ENCODE data around the gene CD59.

DNA sequence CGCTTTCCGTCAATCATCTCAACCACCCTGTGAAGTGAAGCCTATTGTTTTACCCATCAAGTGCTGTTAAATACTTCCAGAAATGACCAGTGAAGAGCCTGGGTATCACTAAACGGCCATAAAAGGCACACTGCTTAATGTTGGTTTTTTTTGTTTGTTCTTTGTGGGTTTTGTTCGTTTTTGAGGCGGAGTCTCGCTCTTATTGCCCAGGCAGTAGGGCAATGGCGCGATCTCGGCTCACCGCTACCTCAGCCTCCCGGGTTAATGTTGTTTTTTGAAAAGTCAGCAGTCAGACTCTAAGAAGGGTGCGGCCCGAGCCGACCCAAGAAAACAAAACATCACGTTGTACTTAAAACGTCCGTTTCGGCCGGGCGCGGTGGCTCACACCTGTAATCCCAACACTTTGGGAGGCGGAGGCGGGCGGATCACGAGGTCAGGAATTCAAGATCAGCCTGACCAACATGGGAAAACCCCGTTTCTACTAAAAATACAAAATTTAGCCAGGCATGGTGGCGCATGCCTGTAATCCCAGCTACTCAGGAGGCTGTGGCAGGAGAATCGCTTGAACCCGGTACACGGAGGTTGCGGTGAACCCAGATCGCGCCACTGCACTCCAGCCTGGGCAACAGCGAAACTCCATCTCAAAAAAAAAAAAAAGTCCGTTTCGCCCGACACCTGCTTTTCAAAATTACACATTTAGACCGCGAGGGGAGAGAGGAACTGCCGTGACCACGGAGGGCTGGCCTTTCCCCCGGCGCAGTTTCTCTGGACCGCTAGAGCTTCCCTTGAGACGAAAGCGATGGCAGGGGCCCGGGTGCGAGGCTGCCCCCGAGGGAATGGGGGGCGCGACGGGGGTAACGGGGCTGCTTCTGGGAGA is 714 bp downstream of the CD59 start:
- TF ChIP-seq POLR2AphosphoS5 (IDR thresholded peaks at IDR 0.05) (no peak), POLR2A (IDR thresholded peaks at IDR 0.05) (no peak)
- TF ChIP-seq, protein P1, sequence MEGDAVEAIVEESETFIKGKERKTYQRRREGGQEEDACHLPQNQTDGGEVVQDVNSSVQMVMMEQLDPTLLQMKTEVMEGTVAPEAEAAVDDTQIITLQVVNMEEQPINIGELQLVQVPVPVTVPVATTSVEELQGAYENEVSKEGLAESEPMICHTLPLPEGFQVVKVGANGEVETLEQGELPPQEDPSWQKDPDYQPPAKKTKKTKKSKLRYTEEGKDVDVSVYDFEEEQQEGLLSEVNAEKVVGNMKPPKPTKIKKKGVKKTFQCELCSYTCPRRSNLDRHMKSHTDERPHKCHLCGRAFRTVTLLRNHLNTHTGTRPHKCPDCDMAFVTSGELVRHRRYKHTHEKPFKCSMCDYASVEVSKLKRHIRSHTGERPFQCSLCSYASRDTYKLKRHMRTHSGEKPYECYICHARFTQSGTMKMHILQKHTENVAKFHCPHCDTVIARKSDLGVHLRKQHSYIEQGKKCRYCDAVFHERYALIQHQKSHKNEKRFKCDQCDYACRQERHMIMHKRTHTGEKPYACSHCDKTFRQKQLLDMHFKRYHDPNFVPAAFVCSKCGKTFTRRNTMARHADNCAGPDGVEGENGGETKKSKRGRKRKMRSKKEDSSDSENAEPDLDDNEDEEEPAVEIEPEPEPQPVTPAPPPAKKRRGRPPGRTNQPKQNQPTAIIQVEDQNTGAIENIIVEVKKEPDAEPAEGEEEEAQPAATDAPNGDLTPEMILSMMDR (IDR thresholded peaks at IDR 0.05): peak in 1 of 3 donors; percentile 41
